Stimulated activated CD4-positive, alpha-beta T cell treated with anti-CD3 and anti-CD28 coated beads, Interleukin-2, amount 100 ng/mL, for 48 hours (primary cell): ENCODE measurements around the gene ADGRL2.

Source experiments
- DNase-seq, 2 donors: peaks; one replicate each; pipeline ENCODE4 v3.0.0-alpha.2; 2020

ADGRL2 gene

DNA sequence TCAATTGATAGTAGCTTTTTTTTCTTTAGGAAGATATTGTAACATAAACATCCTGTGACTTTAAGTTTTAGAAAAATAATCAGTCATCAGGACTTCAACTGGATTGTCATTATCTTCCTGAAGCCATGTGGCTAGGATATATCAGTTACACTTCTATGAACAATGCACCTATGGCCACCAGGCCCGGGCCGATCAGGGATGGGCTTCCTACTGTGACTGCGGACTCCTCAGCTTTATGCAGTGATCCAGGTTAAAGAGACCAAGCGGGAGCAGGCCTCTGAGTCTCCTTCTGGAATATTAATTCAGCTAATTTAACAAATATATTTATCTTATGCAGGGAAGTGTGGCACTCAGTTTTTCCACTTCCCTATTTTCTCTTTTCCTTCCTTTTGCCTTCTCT lies 200.6 kb downstream of the ADGRL2 start:
- no peak for DNase-seq

- no peak for DNase-seq
These were observed 207.1 kb downstream of the ADGRL2 start for GRCh38 chr1:82007804-82008203.

GRCh38 chr1:82013702-82014101 lies 213.0 kb downstream of the ADGRL2 start:
- DNase-seq, result no peak

GRCh38 chr1:82015444-82015843 lies 214.7 kb downstream of the ADGRL2 start:
- no peak for DNase-seq

GRCh38 chr1:82018319-82018718 lies 217.6 kb downstream of the ADGRL2 start:
- DNase-seq, result no peak

GRCh38 chr1:82019508-82019907 lies 218.8 kb downstream of the ADGRL2 start:
- DNase-seq, result no peak

GRCh38 chr1:82030830-82031229 lies 230.1 kb downstream of the ADGRL2 start:
- DNase-seq, result no peak

GRCh38 chr1:82032068-82032467 lies 231.3 kb downstream of the ADGRL2 start:
- DNase-seq, result no peak

GRCh38 chr1:82034812-82035211 lies 234.1 kb downstream of the ADGRL2 start:
- no peak for DNase-seq
